CD4-positive, alpha-beta T cell (primary cell): Measurements from ENCODE around the gene NT5C1B. TPM values are rescaled to one million over a fixed set of nuclear protein-coding genes. Genes with fewer than 3 reads are reported as not detected.

Source experiments
- ATAC-seq: fragments of 200-7000 bp; cut with Tn5 transposase; one replicate; pipeline ENCODE4 v1.10.0; 2022; ENCODE audit warnings: mild to moderate bottlenecking; ENCODE audit not compliant: poor library complexity
- CTCF ChIA-PET: fragments of 350-600 bp; sonication (Branson Sonifier 250); formaldehyde crosslinking; loops from one replicate; lab custom pipeline; 2021; ENCODE audit warnings: antibody characterized with exemption, inconsistent platforms; lab: Charles Lee
- POLR2A ChIA-PET: fragments of 350-600 bp; sonication (Branson Sonifier 250); formaldehyde crosslinking; loops from one replicate; lab custom pipeline; 2021; ENCODE audit warnings: antibody characterized with exemption, inconsistent platforms; lab: Charles Lee
- DNase-seq, 14 experiments: peaks; one replicate each; pipeline ENCODE4 v3.0.0-alpha.2; 2013 to 2020; ENCODE audit warnings: mixed read lengths in 2 of 14
- H3K27ac ChIP-seq, 2 donors: one replicate each; pipeline versions ENCODE4 v1.5.1 to v1.7.0; 2013; ENCODE audit warnings: low read length in 2 of 2, low read depth in 1 of 2, mild to moderate bottlenecking in 1 of 2
- H3K27me3 ChIP-seq, 2 experiments: 1 replicate in 1 of 2; 2 replicates in 1 of 2; pipeline versions ENCODE4 v1.6.1 to v1.7.0; 2013; ENCODE audit warnings: low read length in 2 of 2, control low read depth in 1 of 2, mild to moderate bottlenecking in 1 of 2, moderate library complexity in 1 of 2; ENCODE audit not compliant: insufficient read depth in 2 of 2, control insufficient read depth in 1 of 2
- H3K36me3 ChIP-seq: one replicate; pipeline ENCODE4 v1.6.1; 2013; ENCODE audit warnings: low read length, control low read depth; ENCODE audit not compliant: insufficient read depth
- H3K4me1 ChIP-seq: one replicate; pipeline ENCODE4 v1.6.1; 2013; ENCODE audit warnings: low read length, control low read depth; ENCODE audit not compliant: insufficient read depth
- H3K4me3 ChIP-seq: one replicate; pipeline ENCODE4 v1.5.1; 2013; ENCODE audit warnings: mild to moderate bottlenecking, low read length, moderate library complexity
- H3K9me3 ChIP-seq, 2 experiments: 1 replicate in 1 of 2; 2 replicates in 1 of 2; pipeline versions ENCODE4 v1.6.1 to v1.7.0; 2013; ENCODE audit warnings: low read length in 2 of 2, mild to moderate bottlenecking in 2 of 2, control low read depth in 1 of 2, moderate library complexity in 1 of 2; ENCODE audit not compliant: control insufficient read depth in 1 of 2, insufficient read depth in 1 of 2
- H3K27ac Mint-ChIP-seq: one replicate; pipeline ENCODE4 v1.8.0; 2020; ENCODE audit warnings: mixed read lengths
- H3K27me3 Mint-ChIP-seq: one replicate; pipeline ENCODE4 v1.8.0; 2021; ENCODE audit warnings: mixed read lengths
- H3K36me3 Mint-ChIP-seq: one replicate; pipeline ENCODE4 v1.8.0; 2021; ENCODE audit warnings: low read depth, mixed read lengths
- H3K4me1 Mint-ChIP-seq: one replicate; pipeline ENCODE4 v1.8.0; 2021; ENCODE audit warnings: low read depth, mixed read lengths
- H3K4me3 Mint-ChIP-seq: one replicate; pipeline ENCODE4 v1.8.0; 2020; ENCODE audit warnings: mild to moderate bottlenecking, mixed read lengths
- H3K9me3 Mint-ChIP-seq: one replicate; pipeline ENCODE4 v1.8.0; 2020; ENCODE audit warnings: mixed read lengths
- intact Hi-C, 2 experiments: fragments of 100-400 bp; cut with DNase I in 1 of 2; cut with micrococcal nuclease in 1 of 2; formaldehyde crosslinking; loops; one replicate each; pipeline versions ENCODE4 v1.15.1 to v1.9.0; 2023 to 2025; cut with DNase I, micrococcal nuclease
- total RNA-seq, 174 experiments: library from RNA in 2 of 174; stranded (reverse) in 2 of 174; gene quantifications; one replicate each; pipeline ENCODE4 v1.2.3 and lab custom pipeline; 2021 to 2026
- TF ChIP-seq, protein P1 (sequence below): fragments of 200-600 bp; IDR thresholded peaks from one replicate; pipeline ENCODE4 v1.8.0; 2022; ENCODE audit warnings: antibody characterized with exemption, mild to moderate bottlenecking

Gene NT5C1B
- total RNA-seq, 2 experiments from 2014 or later, result not detected

- TF ChIP-seq, protein P1, sequence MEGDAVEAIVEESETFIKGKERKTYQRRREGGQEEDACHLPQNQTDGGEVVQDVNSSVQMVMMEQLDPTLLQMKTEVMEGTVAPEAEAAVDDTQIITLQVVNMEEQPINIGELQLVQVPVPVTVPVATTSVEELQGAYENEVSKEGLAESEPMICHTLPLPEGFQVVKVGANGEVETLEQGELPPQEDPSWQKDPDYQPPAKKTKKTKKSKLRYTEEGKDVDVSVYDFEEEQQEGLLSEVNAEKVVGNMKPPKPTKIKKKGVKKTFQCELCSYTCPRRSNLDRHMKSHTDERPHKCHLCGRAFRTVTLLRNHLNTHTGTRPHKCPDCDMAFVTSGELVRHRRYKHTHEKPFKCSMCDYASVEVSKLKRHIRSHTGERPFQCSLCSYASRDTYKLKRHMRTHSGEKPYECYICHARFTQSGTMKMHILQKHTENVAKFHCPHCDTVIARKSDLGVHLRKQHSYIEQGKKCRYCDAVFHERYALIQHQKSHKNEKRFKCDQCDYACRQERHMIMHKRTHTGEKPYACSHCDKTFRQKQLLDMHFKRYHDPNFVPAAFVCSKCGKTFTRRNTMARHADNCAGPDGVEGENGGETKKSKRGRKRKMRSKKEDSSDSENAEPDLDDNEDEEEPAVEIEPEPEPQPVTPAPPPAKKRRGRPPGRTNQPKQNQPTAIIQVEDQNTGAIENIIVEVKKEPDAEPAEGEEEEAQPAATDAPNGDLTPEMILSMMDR, result no peak
- Mint-ChIP-seq H3K4me1 (no peaks in the 10 kb centered on the region), H3K27ac (no peak overlapping the region), H3K9me3 (no peaks in the 10 kb centered on the region), H3K4me3 (no peak overlapping the region), H3K27me3 (no peaks in the 10 kb centered on the region), H3K36me3 (no peaks in the 10 kb centered on the region)
- POLR2A ChIA-PET, result no interaction called here
- H3K27me3 ChIP-seq, result no peaks in the 10 kb centered on the region
- no peak overlapping the region for H3K4me3 ChIP-seq
- ATAC-seq (no peak), DNase-seq (no peak)
- intact Hi-C loops, result loop anchor here in 1 of 2 experiments (10.0 kb wide), 2 partner anchors 217 to 1567 kb away; no protein-coding TSS in a partner anchor
- H3K9me3 ChIP-seq, result no peaks in the 10 kb centered on the region
- no peaks in the 10 kb centered on the region for H3K4me1 ChIP-seq
- H3K36me3 ChIP-seq, result no peaks in the 10 kb centered on the region
- no peak overlapping the region for H3K27ac ChIP-seq
- CTCF ChIA-PET, result no interaction called here
These were observed 61.5 kb downstream of the NT5C1B start for GRCh38 chr2:18527822-18528221.

DNA sequence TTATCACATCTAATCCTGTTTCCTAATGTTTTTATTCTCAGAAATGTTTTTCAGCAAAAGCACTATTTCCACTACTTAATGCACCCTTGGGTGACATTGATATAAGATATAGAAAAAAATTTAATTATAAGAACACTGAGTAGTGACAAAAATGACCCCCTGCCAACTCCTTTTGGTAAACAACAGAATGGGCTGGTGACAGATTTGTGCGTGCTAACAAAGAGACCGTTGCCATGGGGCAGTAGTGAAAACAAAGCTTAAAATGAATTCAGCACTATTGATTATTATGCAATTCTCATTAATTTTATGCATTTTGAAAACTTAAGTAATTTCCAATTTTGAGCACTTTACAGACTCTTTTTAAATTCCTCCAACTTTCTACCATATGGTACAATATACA is 62.0 kb downstream of the NT5C1B start:
- Histone ChIP-seq H3K27me3 (no peaks in the 10 kb centered on the region), H3K27ac (no peak overlapping the region), H3K4me1 (no peaks in the 10 kb centered on the region), H3K9me3 (no peaks in the 10 kb centered on the region), H3K36me3 (no peaks in the 10 kb centered on the region), H3K4me3 (no peak overlapping the region)
- DNase-seq (no peak), ATAC-seq (no peak)
- no peaks in the 10 kb centered on the region for H3K9me3 Mint-ChIP-seq
- TF ChIP-seq, protein P1, result no peak
- no peaks in the 10 kb centered on the region for H3K36me3 Mint-ChIP-seq
- no peaks in the 10 kb centered on the region for H3K4me1 Mint-ChIP-seq
- POLR2A ChIA-PET, result no interaction called here
- CTCF ChIA-PET, result no interaction called here
- H3K4me3 Mint-ChIP-seq, result no peak overlapping the region
- no peak overlapping the region for H3K27ac Mint-ChIP-seq
- intact Hi-C loops, result loop anchor here in 1 of 2 experiments (10.0 kb wide), 2 partner anchors 217 to 1567 kb away; no protein-coding TSS in a partner anchor
- no peaks in the 10 kb centered on the region for H3K27me3 Mint-ChIP-seq

GRCh38 chr2:18526429-18526828 is 62.9 kb downstream of the NT5C1B start:
- H3K36me3 Mint-ChIP-seq, result no peaks in the 10 kb centered on the region
- no peaks in the 10 kb centered on the region for H3K4me1 ChIP-seq
- no peaks in the 10 kb centered on the region for H3K27me3 ChIP-seq
- H3K9me3 Mint-ChIP-seq, result no peaks in the 10 kb centered on the region
- ATAC-seq (no peak), DNase-seq (no peak)
- H3K27me3 Mint-ChIP-seq, result no peaks in the 10 kb centered on the region
- no peak overlapping the region for H3K27ac ChIP-seq
- H3K4me3 ChIP-seq, result no peak overlapping the region
- CTCF ChIA-PET, result no interaction called here
- TF ChIP-seq, protein P1, result no peak
- H3K27ac Mint-ChIP-seq, result no peak overlapping the region
- H3K4me3 Mint-ChIP-seq, result no peak overlapping the region
- H3K9me3 ChIP-seq, result no peaks in the 10 kb centered on the region
- H3K4me1 Mint-ChIP-seq, result no peaks in the 10 kb centered on the region
- POLR2A ChIA-PET, result no interaction called here
- intact Hi-C loops, result loop anchor here in 1 of 2 experiments (10.0 kb wide), 2 partner anchors 218 to 1568 kb away; no protein-coding TSS in a partner anchor
- no peaks in the 10 kb centered on the region for H3K36me3 ChIP-seq
